Inflammatory macrophage (primary cell): Measurements from ENCODE around the gene GTPBP3.
"Not testable (repeated sequence)": the region's sequence is repeated elsewhere in the genome, so short reads cannot be mapped to it uniquely, and the experiment has no call there.

Source experiments
- DNase-seq, 2 donors: peaks; one replicate each; pipeline ENCODE4 v3.0.0-alpha.2; 2020 to 2022
- total RNA-seq, 18 experiments: gene quantifications; one replicate each; lab custom pipeline; 2026; ENCODE audit warnings: mixed read lengths in 6 of 18, inconsistent platforms in 2 of 18; lab: John Stamatoyannopoulos, UW

GTPBP3 gene, protein sequence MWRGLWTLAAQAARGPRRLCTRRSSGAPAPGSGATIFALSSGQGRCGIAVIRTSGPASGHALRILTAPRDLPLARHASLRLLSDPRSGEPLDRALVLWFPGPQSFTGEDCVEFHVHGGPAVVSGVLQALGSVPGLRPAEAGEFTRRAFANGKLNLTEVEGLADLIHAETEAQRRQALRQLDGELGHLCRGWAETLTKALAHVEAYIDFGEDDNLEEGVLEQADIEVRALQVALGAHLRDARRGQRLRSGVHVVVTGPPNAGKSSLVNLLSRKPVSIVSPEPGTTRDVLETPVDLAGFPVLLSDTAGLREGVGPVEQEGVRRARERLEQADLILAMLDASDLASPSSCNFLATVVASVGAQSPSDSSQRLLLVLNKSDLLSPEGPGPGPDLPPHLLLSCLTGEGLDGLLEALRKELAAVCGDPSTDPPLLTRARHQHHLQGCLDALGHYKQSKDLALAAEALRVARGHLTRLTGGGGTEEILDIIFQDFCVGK
- total RNA-seq: 0.63 to 9.4 (median 6.3) reads per million in 18 experiments

- peak; percentile 97 to 98 for DNase-seq
Measured at GRCh38 chr19:17336872-17337674, at the start of gene GTPBP3. TSS of gene GTPBP3 (plus strand) at chr19:17337553. CDS start at chr19:17337612, 59 bp downstream.

GRCh38 chr19:17289489-17289888 lies 47.9 kb upstream of the GTPBP3 start:
- peak; percentile 73 to 87 for DNase-seq

DNA sequence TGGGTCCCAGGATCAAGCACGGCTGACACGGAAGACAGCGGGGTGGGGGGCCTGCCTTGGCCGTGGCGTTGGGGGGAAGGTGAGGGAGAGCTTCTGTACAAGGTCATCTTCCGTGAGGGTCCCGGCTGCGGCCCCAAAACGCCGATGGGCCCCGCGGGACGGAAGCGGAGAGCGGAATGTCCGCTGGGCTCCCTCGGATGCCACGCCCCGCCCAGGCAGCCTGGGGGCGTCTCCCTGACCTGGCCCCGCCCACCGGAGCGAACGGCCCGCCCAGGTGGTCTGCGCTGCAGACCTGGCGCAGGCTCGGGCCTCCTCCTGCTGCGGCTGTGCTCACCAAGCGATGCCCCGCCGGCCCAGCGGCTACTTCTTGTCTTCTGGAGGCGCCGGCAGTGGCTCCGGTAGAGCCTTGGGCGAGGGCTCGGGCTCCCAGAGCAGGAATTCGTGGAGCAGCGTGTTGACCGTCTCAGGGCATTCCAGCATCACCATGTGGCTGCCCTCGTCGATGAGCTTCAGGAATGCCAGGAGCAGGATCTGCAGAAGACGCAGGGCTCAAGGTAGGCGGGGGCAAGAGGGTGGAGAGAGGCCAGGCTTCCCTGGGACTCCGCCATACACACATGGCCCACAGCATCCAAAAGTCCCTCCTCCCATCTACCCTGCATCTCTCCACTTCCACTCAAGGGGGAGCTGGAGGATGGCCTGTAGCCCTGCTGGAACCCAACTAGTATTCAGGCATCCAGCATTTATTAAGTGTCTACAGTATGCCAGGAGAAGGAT lies 44.9 kb upstream of the GTPBP3 start:
- peak; percentile 85 to 89 for DNase-seq

DNA sequence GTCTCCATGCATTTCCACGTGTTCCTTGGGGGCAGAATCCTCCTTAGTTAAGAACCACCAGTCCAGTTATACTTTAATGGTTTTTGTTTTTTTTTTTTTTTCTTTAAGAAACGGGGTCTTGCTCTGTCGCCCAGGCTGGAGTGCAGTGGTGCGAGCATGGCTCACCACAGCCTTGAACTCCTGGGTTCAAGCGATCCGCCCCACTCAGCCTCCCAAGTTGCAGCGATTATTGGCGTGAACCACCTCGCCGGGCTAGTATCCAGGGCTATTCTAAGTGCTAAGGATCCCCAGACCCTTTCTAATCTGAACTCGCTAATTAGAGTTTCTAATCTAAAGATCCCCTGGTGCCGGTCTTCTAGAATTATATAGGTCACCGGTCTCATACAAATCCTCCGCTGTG lies 43.7 kb upstream of the GTPBP3 start:
- no peak for DNase-seq

DNA sequence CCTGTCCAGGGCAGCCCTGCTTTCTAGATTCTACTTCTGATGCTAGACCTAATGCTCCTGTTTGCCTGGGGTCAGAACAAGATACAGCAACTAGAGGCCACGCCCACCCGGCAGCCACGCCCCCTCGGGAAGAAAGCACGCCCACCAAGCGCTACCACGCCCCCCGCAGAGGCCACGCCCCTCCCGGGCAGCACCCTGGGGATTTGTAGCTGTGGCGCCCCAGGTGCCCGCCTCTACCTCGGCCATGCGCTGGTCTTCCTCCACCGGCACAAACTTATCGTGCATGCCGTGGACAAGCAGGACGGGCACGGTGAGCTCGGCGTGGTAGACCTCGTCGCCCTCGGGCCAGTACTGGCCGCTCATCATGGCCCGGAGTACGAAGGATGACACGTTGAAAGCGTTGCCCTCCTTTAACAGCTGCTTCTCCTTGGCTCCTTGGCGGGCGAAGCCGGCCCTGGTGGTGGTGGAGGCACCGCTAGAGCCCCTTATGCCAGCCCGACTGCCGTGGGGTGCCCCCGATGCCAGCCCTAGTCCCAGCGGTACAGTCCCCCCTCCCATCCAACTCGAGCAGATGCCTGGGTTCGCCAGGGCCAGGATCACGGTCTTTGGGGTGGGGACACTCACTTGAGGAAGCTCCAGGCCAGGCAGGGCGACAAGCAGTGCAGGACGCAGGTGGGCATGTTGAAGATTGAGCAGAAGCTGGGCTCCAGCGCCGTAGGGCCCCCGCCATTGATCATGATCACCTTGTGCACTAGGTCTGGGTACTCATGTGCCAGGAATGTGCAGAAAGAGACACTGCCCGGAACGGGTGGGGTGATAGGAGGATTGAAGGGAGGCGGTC lies 43.1 kb upstream of the GTPBP3 start:
- peak in 1 of 2 donors; percentile 18 for DNase-seq

DNA sequence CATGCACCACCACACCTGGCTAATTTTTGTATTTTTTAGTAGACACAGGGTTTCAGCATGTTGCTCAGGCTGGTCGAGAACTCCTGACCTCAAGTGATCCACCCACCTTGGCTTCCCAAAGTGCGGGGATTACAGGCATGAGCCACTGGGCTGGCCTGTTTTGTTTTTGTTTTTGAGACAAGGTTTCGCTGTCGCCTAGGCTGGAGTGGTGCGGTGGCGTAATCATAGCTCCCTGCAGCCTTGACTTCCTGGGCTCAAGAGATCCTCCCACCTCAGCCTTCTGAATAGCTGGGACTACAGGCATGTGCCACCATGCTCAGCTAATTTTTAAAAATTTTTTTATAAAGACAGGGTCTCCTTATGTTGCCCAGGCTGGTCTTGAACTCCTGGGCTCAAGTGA lies 41.8 kb upstream of the GTPBP3 start:
- not testable (repeated sequence) for DNase-seq

- peak in 1 of 2 donors; percentile 9 for DNase-seq
Measured at GRCh38 chr19:17296273-17296672, 41.1 kb upstream of the GTPBP3 start.

DNA sequence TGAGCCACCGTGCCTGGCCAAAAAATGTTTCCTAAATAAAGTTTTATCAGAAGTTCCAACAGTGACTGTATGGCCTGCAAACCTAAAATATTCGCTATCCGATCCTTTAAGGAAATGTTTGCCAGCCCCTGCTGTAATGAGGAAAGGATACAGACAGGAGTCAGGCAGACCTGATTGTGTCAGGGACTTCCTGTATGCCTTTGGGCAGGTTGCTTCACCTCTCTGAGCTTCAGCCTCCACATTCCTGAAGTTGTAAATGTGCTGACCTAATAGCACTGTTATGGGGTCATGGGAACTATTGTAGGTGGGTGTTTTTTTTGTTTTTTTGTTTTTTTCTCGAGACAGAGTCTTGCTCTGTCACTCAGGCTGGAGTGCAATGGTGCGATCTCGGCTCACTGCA lies 40.4 kb upstream of the GTPBP3 start:
- DNase-seq: no peak

DNA sequence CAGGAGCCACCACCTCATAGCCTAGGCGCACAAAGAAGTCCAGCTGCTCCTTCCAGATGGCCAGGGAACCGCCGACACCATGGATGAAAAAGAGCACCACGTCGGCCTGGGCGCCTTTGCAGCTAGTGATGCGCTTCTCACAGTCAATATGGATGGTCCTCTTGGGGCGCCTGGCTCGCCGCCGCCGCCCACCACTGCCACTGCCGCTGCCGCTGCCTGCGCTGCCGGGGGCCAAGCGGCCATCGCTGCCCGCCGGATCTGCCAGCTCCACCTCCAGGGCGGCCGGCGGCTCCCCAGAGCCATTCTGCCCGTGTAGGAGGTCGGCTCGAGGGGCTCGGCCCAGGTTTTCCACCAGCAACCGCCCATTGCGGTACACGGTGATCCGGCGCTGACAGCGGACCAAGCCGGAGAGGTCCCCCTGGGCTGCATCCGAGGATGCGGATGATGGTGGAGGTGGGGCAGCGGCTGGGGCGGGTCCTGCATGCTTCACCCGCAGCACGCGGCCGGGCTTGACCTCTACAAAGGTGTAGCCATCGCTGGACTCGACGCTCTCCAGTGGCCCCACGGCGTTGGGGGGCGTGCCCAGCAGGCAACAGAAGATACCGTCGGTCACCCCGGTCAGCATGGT lies 36.2 kb upstream of the GTPBP3 start:
- no peak for DNase-seq

DNA sequence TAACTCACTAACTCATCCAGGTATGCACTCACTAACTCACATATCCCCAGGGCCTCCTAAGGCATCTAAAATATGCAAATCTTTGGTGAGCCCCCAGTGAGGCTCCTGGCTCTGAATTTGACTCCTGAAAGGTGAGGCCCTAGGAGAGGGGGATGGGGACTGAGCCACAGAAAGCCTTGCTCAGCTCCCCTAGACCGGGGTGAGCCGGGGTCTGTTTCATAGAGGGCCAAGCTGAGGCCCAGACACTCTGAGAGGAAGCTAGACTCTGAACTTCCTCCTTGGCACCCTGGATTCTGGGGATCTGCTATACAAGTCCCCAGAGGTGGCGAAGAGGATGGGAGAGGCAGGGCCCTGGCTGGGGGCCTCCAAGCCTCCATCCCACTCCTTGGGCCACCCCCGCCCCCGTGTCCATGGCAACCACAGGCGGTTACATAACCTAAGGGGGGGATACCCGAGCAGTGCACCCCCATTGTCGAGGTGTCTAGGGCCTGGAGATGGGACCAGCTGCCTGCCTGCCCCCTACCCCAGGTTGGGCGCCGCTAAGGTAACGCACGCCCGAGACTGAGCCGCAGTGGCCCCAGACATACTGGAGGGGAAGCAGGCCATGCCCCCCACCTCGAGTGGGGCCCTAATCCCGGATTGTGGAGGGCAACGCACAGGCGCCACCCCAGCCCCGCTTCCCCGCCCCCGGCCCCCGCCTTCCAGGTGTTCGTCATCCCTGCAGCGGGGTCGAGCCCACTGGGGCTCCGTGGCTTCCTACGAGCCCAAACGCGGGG lies 34.8 kb upstream of the GTPBP3 start:
- DNase-seq: peak; percentile 57 to 66

GRCh38 chr19:17303167-17303939 lies 34.0 kb upstream of the GTPBP3 start, which contains the start of gene ABHD8:
TSS of gene ABHD8 (minus strand) at chr19:17303425. CDS start at chr19:17301616, 1,809 bp downstream.
- DNase-seq: peak; percentile 97 to 98

GRCh38 chr19:17303940-17304267 lies 33.4 kb upstream of the GTPBP3 start:
- no peak for DNase-seq

DNA sequence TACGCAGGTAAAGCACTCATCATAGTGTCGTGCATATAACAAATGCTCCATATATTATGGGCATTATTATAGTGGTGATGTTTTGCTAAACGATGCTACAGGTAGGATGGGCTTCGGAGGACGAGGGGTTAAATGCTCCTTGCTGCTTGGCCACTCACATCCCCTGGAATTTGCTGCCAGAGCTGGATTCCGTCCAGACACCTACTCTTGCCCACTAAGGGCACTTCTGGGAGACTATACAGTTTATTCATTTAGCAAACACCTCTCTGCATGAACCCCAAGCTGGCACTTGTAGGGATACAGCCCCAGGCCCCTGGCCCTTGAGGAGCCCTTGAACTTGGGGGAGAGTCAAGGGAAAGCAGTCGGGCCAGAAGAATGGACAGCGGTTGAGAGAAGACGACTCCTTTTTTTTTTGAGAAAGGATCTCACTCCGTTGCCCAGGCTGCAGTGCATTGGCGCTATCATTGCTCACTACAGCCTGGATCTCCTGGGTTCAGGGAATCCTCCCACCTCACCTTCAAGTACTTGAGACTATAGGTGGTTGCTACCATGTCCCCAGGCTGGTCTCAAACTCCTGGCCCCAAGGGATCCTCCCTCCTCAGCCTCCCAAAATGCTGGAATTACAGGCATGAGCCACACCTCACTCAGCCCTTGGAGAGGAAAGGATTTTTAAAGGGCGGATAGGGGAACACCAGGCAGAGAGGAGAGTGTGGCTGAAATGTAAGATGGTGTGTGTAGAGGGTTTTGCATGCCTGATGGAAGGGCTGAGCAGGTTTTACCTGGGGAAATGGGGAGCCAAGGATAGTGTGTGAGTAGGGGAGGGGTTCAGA lies 32.8 kb upstream of the GTPBP3 start:
- DNase-seq: no peak

GRCh38 chr19:17305216-17305516 lies 32.2 kb upstream of the GTPBP3 start:
- no peak for DNase-seq

DNA sequence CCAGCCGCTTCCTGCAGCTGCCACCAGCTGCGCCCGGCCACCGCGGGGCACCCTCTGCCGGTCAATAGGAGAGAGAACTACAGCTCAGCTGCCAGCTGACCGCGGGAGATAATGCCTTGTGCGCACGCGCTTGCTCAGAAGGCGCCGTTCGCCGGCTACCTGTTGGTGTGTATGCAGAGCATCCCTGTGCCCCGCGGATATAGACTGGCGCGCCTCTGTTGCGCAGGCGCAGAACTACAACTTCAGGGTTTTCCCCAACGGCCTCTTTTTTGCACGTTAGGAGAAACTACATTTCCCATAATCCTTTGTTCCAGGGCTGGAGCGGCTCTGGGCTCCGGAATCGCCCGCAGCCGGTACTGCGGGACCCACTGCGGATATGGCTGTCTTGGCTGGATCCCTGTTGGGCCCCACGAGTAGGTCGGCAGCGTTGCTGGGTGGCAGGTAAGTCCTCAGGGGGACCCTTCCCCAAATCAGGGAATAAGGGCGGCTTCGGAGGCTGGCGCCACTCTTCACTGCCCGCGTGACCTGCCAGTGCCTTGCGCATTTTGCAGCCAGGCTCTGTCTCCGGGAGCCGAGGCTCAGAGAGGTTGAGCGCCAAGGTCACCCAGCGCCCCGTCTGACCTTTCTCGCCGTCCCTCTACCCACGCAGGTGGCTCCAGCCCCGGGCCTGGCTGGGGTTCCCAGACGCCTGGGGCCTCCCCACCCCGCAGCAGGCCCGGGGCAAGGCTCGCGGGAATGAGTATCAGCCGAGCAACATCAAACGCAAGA lies 31.7 kb upstream of the GTPBP3 start, which contains the start of gene MRPL34:
TSS of gene MRPL34 (plus strand) at position 356 of the 768 bp plus-strand sequence. CDS start at position 377, 21 bp downstream.
- peak; percentile 98 to 99 for DNase-seq

- DNase-seq: no peak
Measured at GRCh38 chr19:17306285-17306714, 31.1 kb upstream of the GTPBP3 start.

DNA sequence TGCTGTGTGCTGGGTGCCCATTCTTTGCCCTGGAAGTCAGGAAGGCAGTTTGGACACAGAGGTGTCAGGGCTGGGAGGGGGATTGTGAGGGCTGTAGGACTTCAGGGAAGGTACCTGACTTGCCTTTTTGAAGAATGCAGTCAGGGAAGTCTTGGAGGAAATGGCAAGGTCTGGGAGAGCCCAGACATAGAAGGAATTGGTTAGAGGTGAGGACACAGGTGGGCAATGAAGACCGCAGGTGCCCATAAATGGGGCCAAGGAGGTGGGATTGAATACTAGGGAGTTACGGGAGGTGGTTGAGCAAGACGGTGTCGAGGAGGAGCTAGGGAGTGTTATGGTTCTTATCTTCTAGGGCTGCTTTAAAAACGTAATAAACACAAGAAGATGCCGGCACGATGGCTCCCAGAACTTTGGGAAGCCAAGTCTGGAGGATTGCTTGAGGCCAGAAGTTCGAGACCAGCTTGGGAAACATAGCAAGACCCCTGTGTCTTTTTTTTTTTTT lies 29.4 kb upstream of the GTPBP3 start:
- no peak for DNase-seq
